ENCODE measurements around the gene STX1A.

- TF ChIP-seq CTCF (IDR thresholded peaks at IDR 0.05) (no peak), POLR2A (IDR thresholded peaks at IDR 0.05) (no peak)
These were observed 12.3 kb downstream of the STX1A start for GRCh38 chr7:73707045-73707631.

All from heart left ventricle (tissue), 13 donors.